Pancreas (tissue), 10 donors: ENCODE data around the gene UGT2B28. TPM values are rescaled to one million over a fixed set of nuclear protein-coding genes. Genes with fewer than 3 reads are reported as not detected.
"Not testable (repeated sequence)": the region's sequence is repeated elsewhere in the genome, so short reads cannot be mapped to it uniquely, and the experiment has no call there.

Source experiments
- ATAC-seq, 4 donors: fragments of 200-7000 bp; cut with Tn5 transposase; one replicate each; pipeline versions ENCODE4 v1.8.0 to v1.9.1; 2020; ENCODE audit warnings: mild to moderate bottlenecking in 4 of 4, moderate library complexity in 4 of 4
- DNase-seq, 6 donors: peaks; one replicate each; pipeline ENCODE4 v3.0.0-alpha.2; 2020
- FAIRE-seq: peaks from 2 replicates; lab custom pipeline; 2012; peaks lifted over from hg19 to GRCh38; lab: Jason Lieb, UNC
- H3K27ac ChIP-seq, 4 donors: fragments of 200-600 bp; sonication (generic); 1 replicate in 3 of 4; 2 replicates in 1 of 4; pipeline versions ENCODE4 v1.5.0 to v1.8.0; 2020
- H3K27me3 ChIP-seq, 4 donors: fragments of 200-600 bp; one replicate each; pipeline ENCODE4 v1.8.0; 2021
- H3K36me3 ChIP-seq, 3 donors: fragments of 200-600 bp; sonication (generic) in 1 of 3; one replicate each; pipeline versions ENCODE4 v1.5.0 to v1.8.0; 2020 to 2021
- H3K4me1 ChIP-seq, 3 donors: fragments of 200-600 bp; one replicate each; pipeline ENCODE4 v1.8.0; 2021
- H3K4me3 ChIP-seq, 4 donors: fragments of 200-600 bp; sonication (generic) in 2 of 4; one replicate each; pipeline versions ENCODE4 v1.5.0 to v1.8.0; 2020 to 2021
- H3K9me3 ChIP-seq, 4 donors: fragments of 200-600 bp; one replicate each; pipeline ENCODE4 v1.8.0; 2021
- CTCF ChIP-seq, 4 donors: fragments of 200-600 bp; sonication (generic) in 3 of 4; IDR thresholded peaks; one replicate each; pipeline versions ENCODE4 v1.5.0 to v1.8.0; 2021; ENCODE audit warnings: antibody characterized with exemption in 4 of 4
- WGBS, 2 donors: extraction: QIAGEN DNeasy Blood & Tissue Kit; methylation state at CpG; one replicate each; pipeline ENCODE4 v1.1.7; 2013; 5-methylcytosine and 5-hydroxymethylcytosine counted together
- intact Hi-C, 3 donors: fragments of 100-400 bp; cut with DNase I; formaldehyde crosslinking; loops; one replicate each; pipeline versions ENCODE4 v1.11.1 to v1.14.2; 2022
- polyA plus RNA-seq, 2 donors: library from polyadenylated mRNA; stranded (reverse); fragments of 200-250 nt; gene quantifications; one replicate each; pipeline ENCODE4 v1.2.3, GENCODE V29; 2013
- total RNA-seq, 6 donors: library from RNA; stranded (reverse); fragmentation: NEBNext Ultra II Directional in 4 of 6; extraction: Animal tissue kit (Norgen Biotek cat#: 25700) in 4 of 6; gene quantifications; one replicate each; pipeline versions ENCODE4 v1.2.1 to v1.2.4, GENCODE V29; 2021 to 2023
- donor health status: healthy with polysubstance abuse.
- donor health status: DM: no; HTN: no; CAD: no; lungs with moderate emphysema.
- donor health status: DM: no; HTN: no; CAD: no.
- donor health status: control.
- donor health status: control.
- donor health status: Bipolar disorder and iron deficiency.
- donor health status: DM: yes; HTN: yes; CAD: no.
- donor health status: DM: no; HTN: no; CAD: no.
- donor health status: DM: no; HTN: no; CAD: no.
- donor health status: DM: yes; HTN: yes; CAD: no.

UGT2B28 gene
- total and polyA plus RNA-seq, 8 donors = 0.08 TPM; not detected in 7

DNA sequence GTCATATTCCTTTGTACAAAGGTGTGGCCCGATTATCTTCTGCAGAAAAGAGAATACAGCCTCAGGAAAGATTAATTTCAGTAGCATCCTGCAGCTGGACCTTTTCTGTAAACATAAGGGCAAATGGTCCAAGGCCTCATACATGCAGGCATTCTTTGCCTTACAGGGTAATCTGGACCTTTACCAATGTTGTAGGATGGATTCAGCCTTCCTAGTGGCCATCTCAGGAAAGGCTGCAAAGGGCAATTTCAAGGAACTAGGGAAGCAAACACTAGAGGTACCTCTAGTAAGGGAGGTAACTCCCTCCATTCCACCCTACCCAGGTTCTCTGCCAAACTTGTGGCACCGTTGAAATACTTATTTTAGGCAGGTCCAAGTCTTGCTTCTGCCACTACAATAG, 43.0 kb downstream of the UGT2B28 start:
- peak in 1 of 4 donors; percentile 34 for ATAC-seq
- 75 to 77% methylated on average over 2 of the region's 2 CpGs for WGBS, 2 donors

GRCh38 chr4:69330345-69331047, 50.2 kb downstream of the UGT2B28 start:
- Histone ChIP-seq H3K27ac (peak overlapping the region in 2 of 4 donors; percentile 40 to 76), H3K27me3 (no peaks in the 10 kb centered on the region), H3K9me3 (no peaks in the 10 kb centered on the region), H3K4me3 (no peak overlapping the region), H3K36me3 (no peaks in the 10 kb centered on the region), H3K4me1 (peaks cover 0 to 13% (median 8%) of the 10 kb centered on the region in 3 donors)
- DNase-seq (no peak), ATAC-seq (peak; percentile 33 to 57 (median 56)), FAIRE-seq (no peak)
- no peak for TF ChIP-seq CTCF (IDR thresholded peaks at IDR 0.05)
- WGBS, 2 donors = 36 to 41% methylated on average over 4 of the region's 4 CpGs
- intact Hi-C loops = no loop called here

More for the DNA sequence above, 43.0 kb downstream of the UGT2B28 start:
- Histone ChIP-seq H3K27me3 (no peaks in the 10 kb centered on the region), H3K4me3 (no peak overlapping the region), H3K27ac (no peak overlapping the region), H3K36me3 (no peaks in the 10 kb centered on the region), H3K9me3 (no peaks in the 10 kb centered on the region), H3K4me1 (peaks cover 8 to 16% (median 10%) of the 10 kb centered on the region in 3 donors)
- intact Hi-C loops = no loop called here
- FAIRE-seq = no peak
- DNase-seq = no peak
- TF ChIP-seq CTCF (IDR thresholded peaks at IDR 0.05) = no peak

DNA sequence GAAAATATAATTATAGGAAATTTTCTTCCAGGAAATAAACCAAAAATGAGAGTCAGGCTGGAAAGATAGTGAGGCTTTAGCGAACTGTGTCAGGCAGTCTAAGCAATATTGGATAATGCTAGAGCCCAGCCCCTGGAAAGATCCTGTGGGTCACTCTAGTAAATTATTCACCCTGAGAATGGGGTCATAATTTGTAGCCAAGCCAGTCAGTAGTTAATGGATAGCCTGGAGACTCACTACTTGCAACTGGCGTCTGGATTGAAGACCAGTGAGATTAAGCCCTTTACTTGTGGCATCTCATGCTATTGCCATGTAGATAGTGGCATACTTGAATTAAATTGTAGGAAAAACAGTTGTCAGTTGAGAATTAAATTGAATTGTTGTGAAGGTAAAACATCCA, 51.0 kb downstream of the UGT2B28 start:
- DNase-seq (peak in 2 of 6 donors; percentile 30 to 33), ATAC-seq (peak; percentile 97 to 98 (median 98))
- H3K36me3 ChIP-seq, H3K4me3 ChIP-seq, FAIRE-seq, H3K27me3 ChIP-seq, H3K9me3 ChIP-seq, intact Hi-C loops: not testable (repeated sequence)
- WGBS, 2 donors = 8 to 13% methylated on average over 2 of the region's 2 CpGs
- Histone ChIP-seq H3K4me1 (peaks cover 0 to 13% (median 8%) of the 10 kb centered on the region in 3 donors), H3K27ac (peak overlapping the region in 2 of 4 donors; percentile 40 to 76)

GRCh38 chr4:69335485-69335884, 55.2 kb downstream of the UGT2B28 start:
- peaks cover 0 to 13% (median 8%) of the 10 kb centered on the region in 3 donors for H3K4me1 ChIP-seq
- H3K9me3 ChIP-seq, H3K27ac ChIP-seq, H3K27me3 ChIP-seq, H3K4me3 ChIP-seq, DNase-seq, intact Hi-C loops, H3K36me3 ChIP-seq: not testable (repeated sequence)
- peak; percentile 37 for FAIRE-seq
- peak in 3 of 4 donors; percentile 18 to 25 (median 24) for TF ChIP-seq CTCF (IDR thresholded peaks at IDR 0.05)
- peak; percentile 51 to 74 (median 68) for ATAC-seq

GRCh38 chr4:69343114-69343513, 62.8 kb downstream of the UGT2B28 start:
- H3K9me3 ChIP-seq, H3K36me3 ChIP-seq, H3K4me1 ChIP-seq, FAIRE-seq, H3K27ac ChIP-seq, DNase-seq, H3K4me3 ChIP-seq, H3K27me3 ChIP-seq, intact Hi-C loops: not testable (repeated sequence)
- whole genome bisulfite sequencing, 2 donors = 58 to 64% methylated on average over 2 of the region's 2 CpGs
- peak in 1 of 4 donors; percentile 51 for ATAC-seq

DNA sequence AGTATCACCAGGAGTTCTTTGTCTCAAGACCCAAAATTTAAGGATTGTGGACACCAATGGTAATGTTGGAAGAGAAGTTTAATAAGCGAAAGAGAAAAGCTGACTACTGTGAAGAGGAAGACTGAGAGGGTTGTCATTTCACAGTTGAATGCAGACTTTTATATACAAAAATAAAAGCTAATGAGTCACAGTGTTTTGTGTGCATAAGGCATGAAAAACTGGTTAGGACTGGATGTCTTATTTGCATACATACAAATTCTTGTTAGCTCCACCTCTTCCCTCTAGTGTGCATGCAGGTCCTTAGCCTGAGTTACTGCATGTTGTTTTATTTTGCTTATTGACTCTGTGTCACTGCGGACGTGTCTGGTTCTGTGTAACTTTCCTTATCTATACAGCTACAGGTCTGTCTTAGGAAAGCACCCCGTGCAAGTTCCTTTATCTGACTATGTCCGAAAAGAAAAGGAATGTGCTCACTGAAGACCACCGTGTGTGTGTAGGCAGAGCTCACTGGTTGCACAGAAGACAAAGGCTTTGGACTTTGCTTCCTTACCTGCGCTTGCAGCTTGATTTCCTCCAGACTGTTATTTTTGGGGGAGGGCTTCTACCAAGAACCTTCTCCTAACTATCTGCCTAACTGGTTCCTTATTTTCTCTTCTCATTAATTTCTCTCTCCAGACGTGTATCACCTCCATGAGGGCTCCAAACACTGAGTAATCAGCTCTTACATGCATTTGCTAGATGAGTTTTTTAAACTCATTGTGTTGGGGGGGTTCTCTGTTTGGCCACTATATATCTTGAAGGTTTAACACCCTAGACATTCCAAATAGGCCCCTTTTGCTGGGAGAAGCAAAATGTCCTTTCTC, 63.5 kb downstream of the UGT2B28 start:
- FAIRE-seq, H3K27me3 ChIP-seq, H3K4me1 ChIP-seq, H3K27ac ChIP-seq, H3K4me3 ChIP-seq, DNase-seq, intact Hi-C loops, H3K9me3 ChIP-seq, H3K36me3 ChIP-seq: not testable (repeated sequence)
- peak; percentile 57 to 71 (median 62) for ATAC-seq
- 22 to 30% methylated on average over 8 of the region's 8 CpGs for WGBS, 2 donors
